GM19372 (cell line): ENCODE data around the gene CGNL1.

ENCODE experiments used
- ATAC-seq: cut with Tn5 transposase; IDR thresholded peaks from one replicate; pipeline ENCODE4 v1.9.1; 2021; ENCODE audit warnings: mild to moderate bottlenecking, low read depth, moderate library complexity; ENCODE audit not compliant: unreplicated experiment

Gene CGNL1

GRCh38 chr15:57352535-57353316, 23.6 kb upstream of the CGNL1 start:
- ATAC-seq: no peak

GRCh38 chr15:57353317-57353804, 22.9 kb upstream of the CGNL1 start:
- ATAC-seq: no peak

DNA sequence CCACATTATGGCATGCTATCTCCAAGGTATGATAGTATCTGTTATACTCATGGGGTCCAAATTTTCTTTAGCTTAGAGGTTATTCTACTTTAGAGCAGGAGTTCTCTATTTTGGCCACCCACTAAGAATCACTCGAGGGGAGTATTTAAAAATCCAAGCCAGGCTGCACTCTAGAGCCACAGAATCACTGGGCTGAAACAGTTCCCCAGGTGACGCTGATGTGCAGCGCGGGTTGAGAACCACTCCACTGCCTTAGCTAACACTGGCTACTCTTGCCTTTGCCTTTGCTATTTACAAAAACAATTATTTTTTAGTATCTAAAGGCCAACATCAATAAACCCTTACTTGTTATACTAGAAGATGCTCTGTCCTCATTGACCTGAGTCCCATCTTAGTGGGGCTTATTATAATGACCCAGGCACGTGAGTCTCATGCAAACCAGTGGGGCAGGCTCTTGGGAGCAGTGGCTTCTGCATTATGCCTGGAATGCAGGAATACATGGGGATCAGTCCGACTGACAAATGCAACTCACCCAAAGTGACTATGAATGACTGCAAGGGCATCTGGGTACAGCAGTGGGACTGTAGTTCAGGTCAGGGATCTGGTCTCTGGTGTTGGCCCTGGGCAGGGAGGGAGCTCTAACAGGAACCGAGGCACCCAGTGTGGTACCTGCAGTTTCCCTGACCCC, 21.7 kb upstream of the CGNL1 start:
- ATAC-seq: no peak

DNA sequence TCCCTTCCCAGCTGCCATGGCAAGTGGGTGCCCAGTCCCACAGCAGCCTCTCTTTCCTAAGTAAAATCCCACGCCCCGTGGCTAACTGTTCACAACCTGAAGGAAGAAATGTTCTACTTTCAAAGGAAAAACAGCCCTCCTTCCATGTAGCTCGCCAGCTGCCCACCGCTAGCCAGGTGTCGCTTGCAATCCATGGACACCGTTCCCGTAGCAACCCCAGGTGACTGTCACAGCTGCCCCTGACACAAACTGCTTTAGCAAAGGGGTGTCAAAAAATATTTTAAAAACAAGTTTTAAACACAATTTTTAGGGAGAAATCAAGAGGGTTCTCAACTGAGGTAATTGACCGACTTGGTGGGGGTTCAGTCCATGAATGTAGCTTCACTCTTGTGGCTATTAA, 21.0 kb upstream of the CGNL1 start:
- no peak for ATAC-seq

GRCh38 chr15:57356178-57356577, 20.1 kb upstream of the CGNL1 start:
- no peak for ATAC-seq

DNA sequence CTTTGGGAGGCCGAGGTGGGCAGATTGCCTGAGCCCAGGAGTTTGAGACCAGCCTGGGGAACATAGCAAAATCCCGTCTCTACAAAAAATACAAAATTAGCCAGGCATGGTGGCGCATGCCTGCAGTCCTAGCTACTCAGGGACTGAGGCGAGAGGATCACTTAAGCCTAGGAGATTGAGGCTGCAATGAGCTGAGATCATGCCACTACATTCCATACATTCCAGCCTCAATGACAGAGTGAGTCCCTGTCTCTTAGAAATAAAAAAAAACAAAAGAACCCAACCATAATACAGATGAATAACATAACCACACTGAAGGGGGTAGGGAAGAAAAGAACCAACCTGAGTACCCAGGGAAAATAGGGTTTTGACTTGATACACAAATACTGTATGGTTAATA, 19.7 kb upstream of the CGNL1 start:
- ATAC-seq: no peak

- ATAC-seq: no peak
These were observed 18.5 kb upstream of the CGNL1 start for GRCh38 chr15:57357799-57358198.

DNA sequence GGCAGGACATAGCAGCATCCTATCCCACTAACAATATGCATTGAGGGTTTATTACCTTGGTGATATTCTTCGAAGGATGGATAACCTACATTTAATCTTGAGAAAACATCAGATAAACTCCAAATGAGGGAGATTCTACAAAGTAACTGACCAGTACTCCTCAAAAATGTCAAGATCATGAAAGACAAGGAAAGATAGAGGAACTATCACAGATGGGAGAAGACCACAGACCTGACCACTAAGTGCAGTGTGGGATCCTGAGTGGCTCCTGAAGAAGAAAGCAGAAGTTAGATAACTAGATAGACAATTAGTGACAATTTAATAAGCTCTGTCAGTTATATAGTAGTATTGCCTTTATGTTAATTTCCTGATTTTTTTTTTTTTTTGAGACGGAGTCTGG, 17.7 kb upstream of the CGNL1 start:
- ATAC-seq: no peak

DNA sequence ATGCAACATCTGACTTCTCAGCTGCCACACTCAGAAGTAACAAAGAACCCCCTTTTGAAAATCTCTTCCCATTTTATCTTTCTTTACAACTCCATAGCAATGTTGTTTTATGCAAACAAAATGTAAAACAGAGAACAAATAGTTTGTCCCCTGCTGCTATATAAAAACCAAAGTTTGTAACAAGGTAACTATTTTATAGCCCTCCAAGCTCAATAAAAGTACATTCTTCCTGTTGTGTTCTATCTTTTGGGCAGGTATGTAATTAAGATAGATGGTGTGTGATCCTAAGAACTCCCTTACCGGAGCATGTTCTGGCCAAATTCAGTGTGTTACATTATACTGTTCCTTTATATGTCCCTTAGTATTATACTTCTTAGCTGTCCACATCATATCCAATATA, 12.6 kb upstream of the CGNL1 start:
- ATAC-seq: no peak

- no peak for ATAC-seq
These were observed 11.9 kb upstream of the CGNL1 start for GRCh38 chr15:57364282-57365007.

DNA sequence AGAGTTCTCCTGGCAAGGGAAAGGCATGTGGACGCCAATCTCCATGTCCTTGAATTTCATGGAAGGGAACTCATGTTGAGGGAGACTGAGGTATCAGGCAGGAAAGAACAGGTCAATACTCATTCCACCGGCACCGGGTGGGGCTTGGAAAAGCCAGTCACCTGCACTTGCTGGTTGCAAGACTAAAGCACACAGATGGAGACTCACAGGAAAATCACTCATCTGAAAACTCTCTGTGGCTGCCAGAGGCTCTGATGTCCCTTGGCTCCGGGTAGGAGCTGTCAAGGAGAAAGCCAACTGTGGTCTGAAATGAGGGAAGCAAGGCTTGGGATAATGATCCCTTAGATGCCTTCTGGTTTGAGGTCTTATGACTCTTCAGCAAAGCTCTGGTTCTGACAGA, 8.7 kb upstream of the CGNL1 start:
- no peak for ATAC-seq

DNA sequence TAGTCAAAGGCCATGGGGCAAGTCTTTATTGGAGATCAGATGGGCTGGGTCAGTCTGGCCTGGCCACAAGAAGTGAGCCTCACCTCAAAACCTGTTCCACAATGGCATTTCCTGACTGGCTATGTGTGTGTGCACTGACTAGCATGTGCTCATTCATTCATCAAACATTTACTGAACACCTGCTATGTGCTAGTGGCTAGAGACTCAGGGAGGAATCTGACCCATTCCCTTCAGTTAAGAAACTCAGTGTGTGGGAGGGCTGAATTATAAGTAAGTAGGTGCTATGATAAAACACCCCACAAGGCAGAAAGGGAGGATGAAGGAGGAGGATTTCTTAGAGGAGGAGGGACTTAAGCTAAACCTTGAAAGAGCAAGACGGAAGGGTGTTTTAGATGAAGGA, 5.4 kb upstream of the CGNL1 start:
- no peak for ATAC-seq

- ATAC-seq: no peak
These were observed 2.9 kb upstream of the CGNL1 start for GRCh38 chr15:57373251-57373881.

- no peak for ATAC-seq
These were observed 2.4 kb upstream of the CGNL1 start for GRCh38 chr15:57373882-57374276.

DNA sequence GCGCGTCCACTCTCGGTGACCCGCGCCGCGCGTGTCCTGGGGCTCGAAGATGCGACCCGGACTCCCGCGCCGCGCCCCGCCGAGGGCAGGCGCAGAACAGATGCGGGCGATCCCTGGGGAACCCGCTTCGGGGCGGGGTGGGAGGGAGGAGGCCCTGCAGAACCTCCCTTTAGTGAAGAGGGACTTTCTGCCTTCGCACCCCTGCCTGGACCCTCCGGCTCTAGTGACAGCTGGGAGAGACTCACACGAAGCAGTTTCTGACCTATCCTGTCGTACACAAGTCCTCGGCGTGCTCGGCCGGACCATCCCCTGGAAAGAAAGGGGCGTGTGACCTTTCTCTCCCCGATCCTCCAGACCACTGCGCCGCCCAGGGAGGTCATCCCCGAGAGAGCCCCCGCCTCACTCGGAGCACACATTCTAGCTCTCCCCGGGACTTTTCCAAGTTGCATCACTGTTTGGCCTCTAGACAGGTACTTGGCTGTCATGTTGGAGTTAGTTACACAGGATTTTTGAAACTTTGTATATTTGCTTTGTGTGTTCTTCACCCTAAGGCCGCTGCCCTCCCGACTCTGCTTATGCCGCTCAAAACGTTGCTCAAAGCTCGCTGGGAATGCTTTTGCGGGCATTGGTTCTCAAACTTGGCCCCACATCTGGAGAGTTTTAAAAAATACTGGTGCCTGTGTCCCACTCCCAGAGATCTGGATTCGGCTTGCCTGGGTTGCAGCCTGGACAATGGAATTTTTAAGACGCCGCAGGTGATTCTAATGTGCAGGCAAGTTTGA, 582 bp downstream of the CGNL1 start:
- ATAC-seq: no peak

GRCh38 chr15:57377478-57377847, 1.2 kb downstream of the CGNL1 start:
- ATAC-seq: no peak

DNA sequence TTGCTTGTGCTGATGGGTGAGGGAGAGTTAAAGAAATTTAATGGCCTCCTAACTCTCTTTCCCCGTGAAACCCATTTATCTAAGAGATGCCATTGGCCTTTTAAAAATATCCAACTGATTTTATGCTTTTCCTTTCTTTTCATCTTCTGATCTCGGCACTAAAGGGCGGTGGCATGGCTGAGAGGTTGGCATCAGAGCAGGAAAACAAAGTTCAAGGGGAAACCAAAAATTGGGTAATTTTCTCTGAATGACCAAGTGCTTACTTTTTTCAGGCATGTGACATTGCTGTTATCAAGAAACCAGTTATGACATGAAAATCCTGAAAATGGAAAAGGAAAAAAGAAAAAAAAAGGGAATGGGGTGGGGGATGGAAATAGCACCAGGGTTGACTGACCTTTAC, 3.2 kb downstream of the CGNL1 start:
- no peak for ATAC-seq

- ATAC-seq: no peak
These were observed 4.5 kb downstream of the CGNL1 start for GRCh38 chr15:57380854-57381253.

GRCh38 chr15:57382215-57382614, 5.9 kb downstream of the CGNL1 start:
- no peak for ATAC-seq

- ATAC-seq: no peak
These were observed 6.7 kb downstream of the CGNL1 start for GRCh38 chr15:57382969-57383368.
